ENCODE results near the gene GDPD1. TPM values are rescaled to one million over a fixed set of nuclear protein-coding genes. Genes with fewer than 3 reads are reported as not detected.
"Not testable (repeated sequence)": the region's sequence is repeated elsewhere in the genome, so short reads cannot be mapped to it uniquely, and the experiment has no call there.

Gene GDPD1
- polyA plus RNA-seq, 3 donors: 9.4 to 12.1 (median 11.1) TPM

GRCh38 chr17:59234631-59235030, 14.3 kb downstream of the GDPD1 start:
- DNase-seq: no peak

GRCh38 chr17:59238906-59239305, 18.6 kb downstream of the GDPD1 start:
- DNase-seq: no peak

- DNase-seq: no peak
These were observed 23.8 kb downstream of the GDPD1 start for GRCh38 chr17:59244081-59244480.

GRCh38 chr17:59254742-59255141, 34.4 kb downstream of the GDPD1 start:
- no peak for DNase-seq

GRCh38 chr17:59257101-59257500, 36.8 kb downstream of the GDPD1 start:
- DNase-seq: no peak

- no peak for DNase-seq
These were observed 40.4 kb downstream of the GDPD1 start for GRCh38 chr17:59260722-59261121.

GRCh38 chr17:59266745-59267144, 46.4 kb downstream of the GDPD1 start:
- DNase-seq: no peak

- no peak for DNase-seq
These were observed 47.5 kb downstream of the GDPD1 start for GRCh38 chr17:59267776-59268175.

GRCh38 chr17:59275618-59276017, 55.3 kb downstream of the GDPD1 start:
- DNase-seq: no peak

GRCh38 chr17:59277031-59277430, 56.7 kb downstream of the GDPD1 start:
- no peak for DNase-seq

GRCh38 chr17:59278406-59278805, 58.1 kb downstream of the GDPD1 start:
- DNase-seq: no peak

- no peak for DNase-seq
These were observed 64.0 kb downstream of the GDPD1 start for GRCh38 chr17:59284317-59284716.

GRCh38 chr17:59287452-59287851, 67.1 kb downstream of the GDPD1 start:
- no peak for DNase-seq

GRCh38 chr17:59287891-59288290, 67.6 kb downstream of the GDPD1 start:
- DNase-seq: no peak

- no peak for DNase-seq
These were observed 69.6 kb downstream of the GDPD1 start for GRCh38 chr17:59289981-59290301.

GRCh38 chr17:59290302-59290998, 70.1 kb downstream of the GDPD1 start:
- not testable (repeated sequence) for DNase-seq

GRCh38 chr17:59292174-59292523, 71.8 kb downstream of the GDPD1 start:
- DNase-seq: no peak

- no peak for DNase-seq
These were observed 75.9 kb downstream of the GDPD1 start for GRCh38 chr17:59296190-59296589.

GRCh38 chr17:59298521-59298920, 78.2 kb downstream of the GDPD1 start:
- DNase-seq: no peak

GRCh38 chr17:59299400-59300092, 79.2 kb downstream of the GDPD1 start:
- no peak for DNase-seq

- DNase-seq: no peak
These were observed 80.6 kb downstream of the GDPD1 start for GRCh38 chr17:59300941-59301340.

GRCh38 chr17:59304811-59305210, 84.5 kb downstream of the GDPD1 start:
- DNase-seq: no peak

- no peak for DNase-seq
These were observed 90.1 kb downstream of the GDPD1 start for GRCh38 chr17:59310263-59310920.
